Measurements from ENCODE around the gene RNF157.

DNA sequence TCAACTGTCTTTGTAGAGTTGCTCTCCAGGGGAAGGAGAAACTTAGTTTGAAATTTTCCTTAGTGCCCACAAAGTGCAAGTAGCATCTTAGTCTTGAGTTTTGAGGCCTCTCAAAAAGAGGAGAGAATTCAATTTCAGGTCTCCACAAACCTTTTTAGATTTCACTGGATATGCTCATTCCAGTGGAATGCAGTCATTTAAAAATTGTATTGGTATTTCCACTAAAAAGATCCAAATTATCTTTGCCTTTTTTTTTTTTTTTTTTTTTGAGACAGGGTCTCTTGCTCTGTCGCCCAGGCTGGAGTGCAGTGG, 92.3 kb downstream of the RNF157 start:
- TF ChIP-seq TAF1 (IDR thresholded peaks at IDR 0.05; ENCODE audit: borderline replicate concordance, low read depth, low read length) (no peak), POLR2AphosphoS5 (IDR thresholded peaks at IDR 0.05; ENCODE audit: low read depth, low read length) (no peak)
